Heart left ventricle (tissue), 16 donors: ENCODE results near the gene CTNS. TPM values are rescaled to one million over a fixed set of nuclear protein-coding genes. Genes with fewer than 3 reads are reported as not detected.
A peak's percentile ranks its signal among the peaks of the same experiment; 100 is the strongest.

Source experiments
- ATAC-seq, 4 donors: fragments of 200-7000 bp; cut with Tn5 transposase; one replicate each; pipeline ENCODE4 v1.9.1; 2020 to 2022; ENCODE audit warnings: moderate library complexity in 4 of 4, mild to moderate bottlenecking in 3 of 4, moderate number of reproducible peaks in 1 of 4
- DNase-seq, 5 donors: peaks; one replicate each; pipeline ENCODE4 v3.0.0-alpha.2; 2020
- H3K27ac ChIP-seq, 12 donors: fragments of 200-600 bp; sonication (generic) in 4 of 12; one replicate each; pipeline versions ENCODE4 v1.5.0 to v1.8.0; 2016 to 2022; ENCODE audit warnings: mild to moderate bottlenecking in 2 of 12
- H3K27me3 ChIP-seq, 9 donors: fragments of 200-600 bp; sonication (generic) in 2 of 9; one replicate each; pipeline versions ENCODE4 v1.5.1 to v1.8.0; 2016 to 2022; ENCODE audit warnings: mild to moderate bottlenecking in 3 of 9
- H3K36me3 ChIP-seq, 9 donors: fragments of 200-600 bp; sonication (generic) in 2 of 9; one replicate each; pipeline versions ENCODE4 v1.5.0 to v1.8.0; 2018 to 2022; ENCODE audit warnings: mild to moderate bottlenecking in 2 of 9
- H3K4me1 ChIP-seq, 12 donors: fragments of 200-600 bp; sonication (generic) in 4 of 12; one replicate each; pipeline versions ENCODE4 v1.5.0 to v1.8.0; 2016 to 2022; ENCODE audit warnings: mild to moderate bottlenecking in 3 of 12
- H3K4me3 ChIP-seq, 12 donors: fragments of 200-600 bp; sonication (generic) in 4 of 12; one replicate each; pipeline versions ENCODE4 v1.5.0 to v1.8.0; 2017 to 2022; ENCODE audit warnings: mild to moderate bottlenecking in 9 of 12, moderate library complexity in 4 of 12
- H3K9me3 ChIP-seq, 12 donors: fragments of 200-600 bp; sonication (generic) in 4 of 12; one replicate each; pipeline versions ENCODE4 v1.5.0 to v1.8.0; 2016 to 2022; ENCODE audit warnings: mild to moderate bottlenecking in 1 of 12
- CTCF ChIP-seq, 12 donors: fragments of 200-600 bp; sonication (generic) in 4 of 12; IDR thresholded peaks; one replicate each; pipeline versions ENCODE4 v1.5.0 to v1.8.0; 2018 to 2022; ENCODE audit warnings: antibody characterized with exemption in 12 of 12, mild to moderate bottlenecking in 5 of 12
- POLR2A ChIP-seq, 2 donors: fragments of 450-650 bp; IDR thresholded peaks; one replicate each; pipeline ENCODE4 v1.6.1; 2017; ENCODE audit warnings: antibody characterized with exemption in 2 of 2, mild to moderate bottlenecking in 2 of 2, moderate library complexity in 2 of 2
- WGBS, 4 donors: extraction: QIAGEN DNeasy Blood & Tissue Kit in 2 of 4; methylation state at CpG; one replicate each; pipeline versions ENCODE4 v1.1.5 to v1.1.7; 2013 to 2018; 5-methylcytosine and 5-hydroxymethylcytosine counted together
- intact Hi-C, 10 donors: fragments of 100-400 bp; cut with DNase I; formaldehyde crosslinking; loops; one replicate each; pipeline versions ENCODE4 v1.11.1 to v1.14.2; 2022
- polyA plus RNA-seq, 2 donors: library from polyadenylated mRNA; stranded (reverse); fragments of 200-250 nt; gene quantifications; one replicate each; pipeline ENCODE4 v1.2.3, GENCODE V29; 2013
- total RNA-seq, 9 donors: library from RNA; depleted of rRNA in 2 of 9; stranded (reverse); fragments of >200 nt in 2 of 9; fragmentation: NEBNext Ultra II Directional in 3 of 9; extraction: Animal tissue kit (Norgen Biotek cat#: 25700) in 3 of 9; gene quantifications; one replicate each; pipeline versions ENCODE4 v1.1.0 to v1.2.4, GENCODE V29; 2016 to 2023
- donor health status: ischemic (EF 13 %, LVEDD 7.1; RV severe dilation, severe dysfunction).
- donor health status: healthy with polysubstance abuse.
- donor health status: DM: no; HTN: yes; CAD: no.
- donor health status: DM: no; HTN: no; CAD: no.
- donor health status: ischemic (EF 25% LVEDD 6.9; RV normal size, moderate dysfunction).
- donor health status: ischemic (EF 25% LVEDD 5.7; RV mildly dilated, moderate dysfunction).
- donor health status: healthy.
- donor health status: DM: yes; HTN: yes; CAD: no.
- donor health status: ischemic (EF 35%, LVEDD 5.7; RV mildly dilated, moderate dysfunction).
- donor health status: nonischemic (EF 11% LVEDD 7.7; RV severe dilation, severe dysfunction).
- donor health status: DM: yes; HTN: yes; CAD: no.
- donor health status: PGD.
- donor health status: ischemic (EF 29% LVEDD 5.4; RV normal size, mild dysfunction).
- donor health status: nonischemic (EF 23%, LVEDD 6.1; RV moderate dilation, normal function).

CTNS gene
- total and polyA plus RNA-seq, 11 donors = 6.2 to 19.0 (median 8.7) TPM

- Histone ChIP-seq H3K27ac (no peak overlapping the region), H3K4me3 (no peak overlapping the region), H3K36me3 (peaks cover 2 to 96% (median 87%) of the 10 kb centered on the region in 9 donors), H3K27me3 (no peaks in the 10 kb centered on the region), H3K4me1 (peaks cover 0 to 9% (median 0%) of the 10 kb centered on the region in 12 donors), H3K9me3 (no peaks in the 10 kb centered on the region)
- ATAC-seq (peak in 2 of 4 donors; percentile 35 to 63), DNase-seq (no peak)
- WGBS, 4 donors = 92 to 97% (median 93%) methylated on average over 11 to 16 of the region's 16 CpGs
- TF ChIP-seq POLR2A (IDR thresholded peaks at IDR 0.05) = no peak
- TF ChIP-seq CTCF (IDR thresholded peaks at IDR 0.05) = no peak
- intact Hi-C loops = no loop called here
Measured at GRCh38 chr17:3622977-3623594, 13.5 kb upstream of the CTNS start.

- WGBS, 4 donors = 54 to 74% (median 67%) methylated on average over 16 of the region's 16 CpGs
- no peak for TF ChIP-seq POLR2A (IDR thresholded peaks at IDR 0.05)
- no peak for TF ChIP-seq CTCF (IDR thresholded peaks at IDR 0.05)
- ATAC-seq = peak in 2 of 4 donors; percentile 21 to 24
- H3K36me3 ChIP-seq = peaks cover 2 to 89% (median 72%) of the 10 kb centered on the region in 9 donors
- DNase-seq = no peak
- H3K4me1 ChIP-seq = peaks cover 0 to 16% (median 5%) of the 10 kb centered on the region in 12 donors
- H3K27ac ChIP-seq = peak overlapping the region in 9 of 12 donors; percentile 2 to 69 (median 40)
- no peaks in the 10 kb centered on the region for H3K27me3 ChIP-seq
- no peaks in the 10 kb centered on the region for H3K9me3 ChIP-seq
- H3K4me3 ChIP-seq = no peak overlapping the region
- intact Hi-C loops = no loop called here
Measured at GRCh38 chr17:3626831-3627768, 9.5 kb upstream of the CTNS start.

GRCh38 chr17:3627769-3628167, 8.8 kb upstream of the CTNS start:
- H3K4me1 ChIP-seq = peaks cover 0 to 16% (median 5%) of the 10 kb centered on the region in 12 donors
- 49 to 67% (median 66%) methylated on average over 11 of the region's 11 CpGs for WGBS, 4 donors
- ATAC-seq = no peak
- H3K9me3 ChIP-seq = no peaks in the 10 kb centered on the region
- no peak for TF ChIP-seq POLR2A (IDR thresholded peaks at IDR 0.05)
- no peak overlapping the region for H3K4me3 ChIP-seq
- peaks cover 0 to 89% (median 65%) of the 10 kb centered on the region in 9 donors for H3K36me3 ChIP-seq
- H3K27ac ChIP-seq = peak overlapping the region in 9 of 12 donors; percentile 2 to 69 (median 40)
- H3K27me3 ChIP-seq = no peaks in the 10 kb centered on the region
- intact Hi-C loops = no loop called here
- DNase-seq = peak in 1 of 5 donors; percentile 21

GRCh38 chr17:3630781-3631180, 5.8 kb upstream of the CTNS start:
- Histone ChIP-seq H3K9me3 (no peaks in the 10 kb centered on the region), H3K27me3 (no peaks in the 10 kb centered on the region), H3K36me3 (peaks cover 0 to 64% (median 40%) of the 10 kb centered on the region in 9 donors), H3K4me1 (peaks cover 0 to 37% (median 15%) of the 10 kb centered on the region in 12 donors), H3K27ac (no peak overlapping the region), H3K4me3 (no peak overlapping the region)
- intact Hi-C loops = loop anchor here in 2 of 10 donors (10.0 kb wide), 1 partner anchor 96 kb away; no protein-coding TSS in a partner anchor
- no peak for DNase-seq
- 77 to 86% (median 85%) methylated on average over 10 of the region's 10 CpGs for WGBS, 4 donors
- TF ChIP-seq POLR2A (IDR thresholded peaks at IDR 0.05) = no peak
- TF ChIP-seq CTCF (IDR thresholded peaks at IDR 0.05) = no peak
- no peak for ATAC-seq
